ENCODE measurements around the gene RAD23B.

DNA sequence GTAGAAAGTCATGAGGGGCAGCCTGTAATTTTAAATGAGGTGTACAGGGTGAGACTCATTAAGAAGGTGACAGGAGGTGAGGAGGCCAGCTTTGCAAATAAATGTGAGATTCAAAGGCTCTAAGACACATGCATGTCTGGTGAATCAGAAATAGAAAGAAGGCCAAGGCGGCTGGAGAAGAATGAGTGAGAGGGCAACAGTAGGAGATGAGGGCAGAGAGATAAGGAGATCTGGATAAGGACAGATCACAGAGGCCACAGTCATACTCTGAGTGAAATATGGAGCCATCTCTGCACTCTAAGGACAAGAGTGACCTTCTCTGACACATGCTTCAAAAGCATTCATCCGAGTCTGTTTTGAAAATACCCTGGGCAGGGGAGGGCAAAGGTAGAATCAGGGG, 90.7 kb downstream of the RAD23B start:
- TF ChIP-seq POLR2AphosphoS5 (IDR thresholded peaks at IDR 0.05; ENCODE audit: low read depth, low read length) (no peak), POLR2A (IDR thresholded peaks at IDR 0.05; ENCODE audit: low read depth, low read length) (no peak)

Data from GM12891 (cell line).